OCI-LY1 (cell line): ENCODE data around the gene ANKRD10.

Source experiments
- EZH2 ChIP-seq: fragments of 200-600 bp; sonication (generic), shearing (Covaris generic); IDR thresholded peaks from 2 replicates; pipeline ENCODE4 v1.8.0; 2017; ENCODE audit warnings: borderline replicate concordance, mixed run types, mild to moderate bottlenecking, antibody characterized with exemption, low read length, moderate library complexity, mixed read lengths
- TF ChIP-seq, protein P1 (sequence below): fragments of 200-600 bp; sonication (generic), shearing (Covaris generic); IDR thresholded peaks from 2 replicates; pipeline ENCODE4 v1.5.1; 2017; ENCODE audit warnings: mild to moderate bottlenecking, antibody characterized with exemption, low read length, moderate library complexity, mixed read lengths

DNA sequence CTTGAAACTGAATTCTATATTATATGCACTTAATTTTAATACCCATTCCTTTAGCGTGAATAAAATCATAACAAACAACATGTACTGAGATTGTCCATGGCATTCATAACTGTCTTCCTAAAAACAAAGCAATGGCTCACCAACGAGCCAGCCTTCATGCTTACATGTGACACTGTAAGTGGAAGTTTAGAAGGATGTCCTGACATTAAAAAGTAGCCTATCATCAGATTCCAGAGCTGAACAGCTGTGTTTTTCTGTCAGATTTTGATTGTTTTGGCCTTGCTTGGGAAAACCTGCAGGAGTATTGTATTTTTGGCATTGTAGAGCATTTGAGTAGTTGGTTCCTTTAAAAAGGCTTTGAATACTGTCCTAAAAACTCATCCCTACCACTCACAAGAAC lies 21.3 kb downstream of the ANKRD10 start:
- TF ChIP-seq, protein P1, sequence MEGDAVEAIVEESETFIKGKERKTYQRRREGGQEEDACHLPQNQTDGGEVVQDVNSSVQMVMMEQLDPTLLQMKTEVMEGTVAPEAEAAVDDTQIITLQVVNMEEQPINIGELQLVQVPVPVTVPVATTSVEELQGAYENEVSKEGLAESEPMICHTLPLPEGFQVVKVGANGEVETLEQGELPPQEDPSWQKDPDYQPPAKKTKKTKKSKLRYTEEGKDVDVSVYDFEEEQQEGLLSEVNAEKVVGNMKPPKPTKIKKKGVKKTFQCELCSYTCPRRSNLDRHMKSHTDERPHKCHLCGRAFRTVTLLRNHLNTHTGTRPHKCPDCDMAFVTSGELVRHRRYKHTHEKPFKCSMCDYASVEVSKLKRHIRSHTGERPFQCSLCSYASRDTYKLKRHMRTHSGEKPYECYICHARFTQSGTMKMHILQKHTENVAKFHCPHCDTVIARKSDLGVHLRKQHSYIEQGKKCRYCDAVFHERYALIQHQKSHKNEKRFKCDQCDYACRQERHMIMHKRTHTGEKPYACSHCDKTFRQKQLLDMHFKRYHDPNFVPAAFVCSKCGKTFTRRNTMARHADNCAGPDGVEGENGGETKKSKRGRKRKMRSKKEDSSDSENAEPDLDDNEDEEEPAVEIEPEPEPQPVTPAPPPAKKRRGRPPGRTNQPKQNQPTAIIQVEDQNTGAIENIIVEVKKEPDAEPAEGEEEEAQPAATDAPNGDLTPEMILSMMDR = no peak
- no peak for TF ChIP-seq EZH2
